ENCODE data around the gene CHRNB1. TPM values are rescaled to one million over a fixed set of nuclear protein-coding genes. Genes with fewer than 3 reads are reported as not detected.
A peak's percentile ranks its signal among the peaks of the same experiment; 100 is the strongest.

CHRNB1 gene
- total and polyA plus RNA-seq, 10 of the 15 experiments (the other 5 are each of a cell fraction or from before 2014, with no cell fraction given): 5.8 to 14.8 (median 11.3) TPM

- TF ChIP-seq BCL3 (IDR thresholded peaks at IDR 0.05; ENCODE audit: borderline replicate concordance, insufficient read depth, low read depth, low read length, poor library complexity, severe bottlenecking) (peak; percentile 91), NR2C1 (IDR thresholded peaks at IDR 0.05) (peak; percentile 39; the same call in 1 of the 2 replicates), ZNF687 (IDR thresholded peaks at IDR 0.05) (peak; percentile 99), RBBP5 (conservative IDR thresholded peaks at IDR 0.05) (no peak; the same call in 1 of the 2 replicates), POLR2AphosphoS5 (IDR thresholded peaks at IDR 0.05; ENCODE audit: low read length) (peak; percentile 100), E4F1 (IDR thresholded peaks at IDR 0.05; ENCODE audit: borderline replicate concordance, partially characterized antibody) (peak; percentile 2), WRNIP1 (IDR thresholded peaks at IDR 0.05; ENCODE audit: borderline replicate concordance, low read depth, low read length) (peak; percentile 99; the same call in 1 of the 2 replicates), JUNB (IDR thresholded peaks at IDR 0.05) (peak; percentile 36; the same call in 1 of the 2 replicates), RFX5 (IDR thresholded peaks at IDR 0.05; ENCODE audit: low read depth, low read length) (peak; percentile 35; the same call in 1 of the 2 replicates), CBX5 (IDR thresholded peaks at IDR 0.05; ENCODE audit: low read depth) (no peak; the same call in 1 of the 2 replicates), STAT3 (IDR thresholded peaks at IDR 0.05; ENCODE audit: low read depth, low read length) (no peak), PML (IDR thresholded peaks at IDR 0.05; ENCODE audit: low read length) (peak; percentile 100), GATAD2B (conservative IDR thresholded peaks at IDR 0.05; ENCODE audit: low read depth) (0 out of 2 replicates have a peak, but pooled peaks have one; percentile 48), RB1 (IDR thresholded peaks at IDR 0.05; ENCODE audit: borderline replicate concordance) (peak; percentile 29; the same call in 1 of the 2 replicates), MEF2A (IDR thresholded peaks at IDR 0.05; ENCODE audit: insufficient read depth, low read depth, low read length) (peak; percentile 75; the same call in 1 of the 2 replicates), BACH1 (IDR thresholded peaks at IDR 0.05; ENCODE audit: borderline replicate concordance) (peak; percentile 97), TCF12 (IDR thresholded peaks at IDR 0.05; ENCODE audit: low read depth, low read length) (peak; percentile 93), BMI1 (IDR thresholded peaks at IDR 0.05; ENCODE audit: borderline replicate concordance) (peak; percentile 85), ETV6 (conservative IDR thresholded peaks at IDR 0.05 in 1 of 2, IDR thresholded peaks at IDR 0.05 in 1 of 2; ENCODE audit: borderline replicate concordance in 1 of 2, low read depth in 1 of 2) (peak in 1 of 2 experiments; percentile 3; a peak in 2 of 4 replicates), E2F4 (IDR thresholded peaks at IDR 0.05; ENCODE audit: low read depth, low read length) (peak; percentile 76)
Observed at GRCh38 chr17:7484067-7484918, 39.4 kb downstream of the CHRNB1 start, which contains the start of gene POLR2A (continued).

All from GM12878 (cell line).